ENCODE measurements around the gene ZRSR2.

Gene ZRSR2

GRCh38 chrX:15854080-15854655 is 63.9 kb downstream of the ZRSR2 start:
- DNase-seq = peak; percentile 19

- peak; percentile 93 for DNase-seq
These were observed 64.7 kb downstream of the ZRSR2 start, which contains the start of gene AP1S2 for GRCh38 chrX:15854712-15855567. Gene AP1S2 (minus strand): TSS chrX:15854813. CDS start chrX:15852524, 2,289 bp downstream.

GRCh38 chrX:15855568-15856221 is 65.4 kb downstream of the ZRSR2 start:
- no peak for DNase-seq

- no peak for DNase-seq
These were observed 65.9 kb downstream of the ZRSR2 start for GRCh38 chrX:15856222-15856587.

GRCh38 chrX:15856636-15857035 is 66.4 kb downstream of the ZRSR2 start:
- no peak for DNase-seq

- DNase-seq = no peak
These were observed 67.8 kb downstream of the ZRSR2 start for GRCh38 chrX:15858051-15858450.

- DNase-seq = no peak
These were observed 70.6 kb downstream of the ZRSR2 start for GRCh38 chrX:15860921-15861320.

- DNase-seq = no peak
These were observed 73.7 kb downstream of the ZRSR2 start for GRCh38 chrX:15864023-15864422.

- no peak for DNase-seq
These were observed 74.3 kb downstream of the ZRSR2 start for GRCh38 chrX:15864629-15865028.

- DNase-seq = no peak
These were observed 75.9 kb downstream of the ZRSR2 start for GRCh38 chrX:15866147-15866546.

- DNase-seq = no peak
These were observed 79.4 kb downstream of the ZRSR2 start for GRCh38 chrX:15869695-15870094.

- DNase-seq = no peak
These were observed 80.0 kb downstream of the ZRSR2 start for GRCh38 chrX:15870310-15870709.
